Measurements from ENCODE around the gene CLP1. TPM values are rescaled to one million over a fixed set of nuclear protein-coding genes. Genes with fewer than 3 reads are reported as not detected.
"Not testable (repeated sequence)": the region's sequence is repeated elsewhere in the genome, so short reads cannot be mapped to it uniquely, and the experiment has no call there.

Gene CLP1
- total RNA-seq, 1 donor from 2014 or later, result 22.6 TPM

GRCh38 chr11:57663975-57664374 is 6.4 kb downstream of the CLP1 start:
- DNase-seq (ENCODE audit: low spot score), result no peak

DNA sequence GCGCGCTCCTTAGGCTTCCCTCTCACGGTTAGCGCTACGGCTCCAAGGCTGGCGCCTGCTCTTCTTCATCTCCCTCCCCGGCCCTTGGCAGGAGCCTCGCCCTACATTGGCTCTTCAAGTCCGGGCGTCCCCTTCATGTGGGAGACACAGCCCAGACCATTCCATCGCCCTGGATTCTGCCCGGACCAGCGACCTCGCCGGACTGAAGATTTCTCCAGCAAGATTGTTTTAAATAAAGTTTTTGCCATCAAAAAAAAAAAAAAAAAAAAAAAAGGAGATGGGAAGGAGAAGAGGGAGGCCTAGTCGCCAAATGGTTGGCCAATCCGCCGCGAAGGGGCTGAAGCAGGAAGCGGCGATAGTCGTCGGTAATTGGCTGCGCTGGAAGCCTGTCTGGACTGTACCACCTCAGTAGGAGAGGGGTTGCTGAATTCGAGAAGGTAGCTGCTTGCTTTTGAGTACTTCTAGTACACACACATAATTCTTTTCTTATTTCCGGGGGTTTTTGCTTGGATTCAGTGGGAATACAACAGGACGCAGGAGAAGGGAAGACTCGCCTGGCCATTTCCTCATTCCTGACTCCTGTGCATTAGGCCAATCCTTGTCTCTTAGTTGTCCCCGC is 9.7 kb downstream of the CLP1 start:
- DNase-seq (ENCODE audit: low spot score), result peak; percentile 99

DNA sequence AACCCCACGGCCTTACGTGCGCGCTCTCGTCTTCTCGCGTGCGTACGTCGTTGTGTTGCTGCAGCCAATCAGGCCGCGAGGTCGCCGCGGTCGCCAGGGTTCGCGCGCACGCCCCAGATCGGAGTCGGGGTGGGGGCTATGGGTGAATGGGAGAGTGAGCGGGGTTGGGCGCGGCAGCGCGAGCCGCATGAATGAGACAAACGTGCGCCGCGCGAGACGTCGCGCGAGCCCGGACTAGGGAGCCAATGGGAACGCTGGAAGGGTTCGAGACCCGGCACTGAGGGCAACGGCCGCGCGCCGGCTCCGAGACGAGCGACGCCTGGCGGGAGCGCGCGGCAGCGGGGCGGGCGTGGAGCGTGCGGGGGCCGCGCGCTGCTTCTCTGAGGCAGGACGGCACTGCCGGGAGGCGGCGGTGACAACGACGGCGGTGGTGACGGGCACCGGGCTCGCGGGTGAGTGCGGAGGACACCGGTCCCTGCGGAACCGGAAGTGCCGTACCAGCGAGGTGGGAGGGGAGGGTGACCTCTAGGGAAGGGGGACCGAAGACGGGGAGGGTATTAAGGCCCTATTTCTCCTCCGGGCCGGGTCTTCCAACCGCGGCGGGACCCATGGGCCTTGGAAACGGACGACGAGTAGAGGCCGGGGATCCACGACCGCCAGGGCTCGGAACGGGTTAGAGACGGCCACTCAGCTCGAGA is 10.3 kb downstream of the CLP1 start, which contains the start of gene ZDHHC5:
Gene ZDHHC5, plus strand, starts transcription at position 379 of the 698 bp plus-strand sequence. CDS start 4,977 bp downstream, outside the sequence.
- DNase-seq (ENCODE audit: low spot score), result peak; percentile 99

DNA sequence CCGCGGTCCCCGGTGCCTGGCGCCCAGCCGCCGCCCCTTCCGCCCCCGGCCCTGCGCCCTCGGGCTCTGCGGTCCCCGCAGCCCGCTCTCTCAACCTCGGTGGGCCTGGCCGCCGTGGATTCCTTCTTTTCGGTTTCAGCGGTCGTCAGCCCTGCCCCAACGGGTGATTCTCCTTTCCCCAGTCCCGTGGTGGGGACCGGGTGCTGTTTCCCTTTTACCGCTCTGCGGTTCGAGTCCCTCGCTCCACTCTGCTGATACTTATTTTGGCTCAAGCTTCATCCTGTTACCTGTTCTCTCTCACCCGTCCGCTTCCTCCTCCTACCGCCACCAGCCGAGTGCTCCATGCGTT is 10.8 kb downstream of the CLP1 start:
- DNase-seq (ENCODE audit: low spot score), result peak; percentile 20

DNA sequence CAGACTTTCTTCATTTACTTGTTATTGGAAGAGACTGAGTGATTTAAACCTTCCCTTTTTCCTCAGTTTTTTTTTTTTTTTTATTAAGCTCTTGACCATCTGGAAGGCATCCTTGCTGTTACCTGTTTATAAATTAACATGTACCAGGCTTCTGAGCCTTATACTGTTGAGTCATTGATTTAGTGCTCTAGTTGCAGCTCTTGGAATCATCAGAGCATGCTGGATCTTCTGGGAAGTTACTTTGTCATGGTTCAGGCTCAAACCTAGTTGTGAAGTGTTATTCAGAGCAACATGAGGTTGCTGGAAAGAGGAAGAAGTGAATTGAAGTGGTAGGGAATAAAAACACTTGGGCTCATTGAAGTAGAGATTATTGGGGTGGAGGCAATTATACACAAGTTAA is 16.7 kb downstream of the CLP1 start:
- DNase-seq (ENCODE audit: low spot score), result no peak

DNA sequence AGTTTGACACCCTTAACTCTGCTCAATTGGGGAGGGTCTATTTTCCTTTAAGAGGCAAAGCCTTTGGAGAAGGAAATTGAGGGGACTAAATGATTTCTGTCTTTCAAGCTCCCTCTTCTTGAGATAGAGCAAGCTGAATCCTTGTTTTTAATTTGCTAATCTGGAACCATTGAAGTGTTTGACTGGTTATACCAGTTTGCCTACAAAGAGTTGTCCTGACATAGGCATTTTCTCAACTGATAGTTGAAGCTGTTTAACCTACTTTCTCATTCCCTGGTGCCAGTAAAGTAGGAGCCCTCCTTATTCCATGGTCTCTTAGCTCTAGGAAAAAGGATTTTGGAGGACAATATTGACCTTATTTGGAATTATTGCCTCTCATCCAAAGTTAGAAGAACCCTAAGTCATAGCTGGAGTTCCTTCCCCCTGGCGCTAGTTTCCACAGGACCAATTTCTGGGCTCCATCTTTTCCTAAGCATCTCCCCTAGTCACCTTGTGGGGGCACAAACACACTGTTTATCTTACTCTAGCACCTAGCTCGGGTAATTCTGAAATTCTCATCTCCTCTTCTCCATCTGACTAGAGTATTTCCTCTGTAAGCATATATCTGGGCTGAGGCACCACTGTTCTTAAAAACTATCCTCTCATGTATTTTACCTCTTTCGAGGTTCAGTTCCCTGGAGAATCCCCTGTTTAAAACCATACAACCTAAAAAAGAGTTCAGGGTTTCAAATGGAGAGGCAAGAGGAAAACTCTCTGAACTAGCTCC is 17.8 kb downstream of the CLP1 start:
- DNase-seq (ENCODE audit: low spot score), result peak; percentile 35

- no peak for DNase-seq (ENCODE audit: low spot score)
Observed at GRCh38 chr11:57679396-57679795, 21.8 kb downstream of the CLP1 start.

DNA sequence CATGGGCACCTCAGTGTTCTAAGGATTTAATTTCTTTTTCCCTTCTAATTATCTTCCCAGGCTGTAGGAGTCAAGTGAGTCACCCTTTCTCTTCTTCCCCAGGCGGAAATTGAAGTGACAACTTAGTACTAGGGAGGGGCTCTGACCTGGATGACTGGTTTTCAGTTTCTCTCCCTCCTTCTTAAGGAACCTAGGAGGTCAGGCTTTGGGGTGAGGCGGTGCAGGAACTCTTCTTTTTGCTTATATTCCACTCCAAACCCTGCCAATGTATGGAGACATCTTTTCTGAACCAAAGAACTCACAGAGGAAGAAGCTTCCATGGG is 23.0 kb downstream of the CLP1 start:
- no peak for DNase-seq (ENCODE audit: low spot score)

DNA sequence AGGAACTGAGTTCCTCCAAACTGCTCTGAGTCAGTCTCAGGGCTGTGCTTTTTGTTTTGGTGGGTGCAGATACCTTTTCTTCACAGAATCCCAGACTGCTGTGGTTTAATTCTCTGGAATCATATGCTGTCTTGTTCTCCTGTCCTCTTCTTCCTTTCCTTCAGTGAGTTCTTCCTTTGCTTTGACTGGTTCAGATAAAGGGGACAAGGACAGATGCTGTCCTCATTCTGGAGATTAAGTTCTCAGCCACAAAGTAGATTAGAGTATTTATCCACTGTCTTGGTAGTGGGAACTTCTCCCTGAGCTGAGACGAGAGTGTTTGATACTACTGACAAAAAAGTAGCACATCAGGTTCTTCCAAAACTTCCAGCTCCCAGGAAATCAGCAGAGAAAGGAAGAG is 23.6 kb downstream of the CLP1 start:
- no peak for DNase-seq (ENCODE audit: low spot score)

- DNase-seq (ENCODE audit: low spot score), result not testable (repeated sequence)
Observed at GRCh38 chr11:57690474-57690873, 32.9 kb downstream of the CLP1 start.

DNA sequence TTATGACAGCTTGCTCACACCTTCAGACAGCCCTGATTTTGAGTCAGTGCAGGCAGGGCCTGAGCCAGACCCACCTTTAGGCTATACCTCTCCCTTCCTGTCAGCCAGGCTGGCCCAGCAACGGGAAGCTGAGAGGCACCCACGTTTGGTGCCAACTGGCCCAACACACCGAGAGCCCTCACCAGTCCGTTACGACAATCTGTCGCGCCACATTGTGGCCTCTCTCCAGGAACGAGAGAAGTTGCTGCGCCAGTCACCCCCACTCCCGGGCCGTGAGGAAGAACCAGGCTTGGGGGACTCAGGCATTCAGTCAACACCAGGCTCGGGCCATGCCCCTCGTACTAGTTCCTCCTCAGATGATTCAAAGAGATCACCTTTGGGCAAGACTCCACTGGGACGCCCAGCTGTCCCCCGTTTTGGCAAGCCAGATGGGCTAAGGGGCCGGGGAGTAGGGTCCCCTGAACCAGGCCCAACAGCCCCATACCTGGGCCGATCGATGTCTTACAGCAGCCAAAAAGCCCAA is 41.3 kb downstream of the CLP1 start:
- no peak for DNase-seq (ENCODE audit: low spot score)

GRCh38 chr11:57699813-57700212 is 42.3 kb downstream of the CLP1 start:
- no peak for DNase-seq (ENCODE audit: low spot score)

DNA sequence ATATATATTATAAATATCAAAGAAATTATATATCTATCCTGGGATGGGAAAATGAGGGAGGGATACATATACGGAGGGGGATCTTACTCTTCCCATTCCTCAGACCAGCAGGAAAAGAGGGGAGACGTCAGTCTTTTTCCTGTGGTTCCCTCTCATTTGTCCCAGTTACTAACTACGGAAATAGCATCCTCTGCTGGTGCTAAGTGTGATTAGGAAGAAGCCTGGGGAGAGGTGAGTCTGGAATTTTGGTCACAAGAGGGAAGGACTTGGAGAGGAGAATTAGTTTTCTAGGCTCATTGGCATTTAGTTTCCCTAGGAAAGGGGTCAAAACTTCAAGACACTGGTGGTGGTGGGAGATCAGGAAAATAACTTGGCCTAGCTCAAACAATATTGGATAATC is 42.9 kb downstream of the CLP1 start:
- DNase-seq (ENCODE audit: low spot score), result no peak

DNA sequence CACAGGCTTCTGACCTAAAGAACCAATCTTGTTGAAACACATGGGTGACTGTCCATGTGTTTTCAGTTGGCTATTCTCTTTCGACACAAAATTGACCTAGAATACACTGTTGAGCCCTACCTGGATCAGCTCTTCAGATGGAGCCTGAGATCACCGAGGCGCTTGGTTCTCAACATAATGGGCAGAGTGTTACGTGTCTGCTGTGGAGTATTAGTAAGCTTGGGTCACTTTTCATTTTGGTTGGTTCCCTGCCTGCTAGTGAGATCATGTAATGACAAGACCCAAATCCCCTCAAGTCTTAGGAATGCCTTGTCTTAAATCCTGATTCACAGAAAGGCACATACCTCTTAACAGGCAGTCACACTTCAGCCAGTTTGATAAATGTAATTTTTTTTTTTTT is 45.8 kb downstream of the CLP1 start:
- no peak for DNase-seq (ENCODE audit: low spot score)

DNA sequence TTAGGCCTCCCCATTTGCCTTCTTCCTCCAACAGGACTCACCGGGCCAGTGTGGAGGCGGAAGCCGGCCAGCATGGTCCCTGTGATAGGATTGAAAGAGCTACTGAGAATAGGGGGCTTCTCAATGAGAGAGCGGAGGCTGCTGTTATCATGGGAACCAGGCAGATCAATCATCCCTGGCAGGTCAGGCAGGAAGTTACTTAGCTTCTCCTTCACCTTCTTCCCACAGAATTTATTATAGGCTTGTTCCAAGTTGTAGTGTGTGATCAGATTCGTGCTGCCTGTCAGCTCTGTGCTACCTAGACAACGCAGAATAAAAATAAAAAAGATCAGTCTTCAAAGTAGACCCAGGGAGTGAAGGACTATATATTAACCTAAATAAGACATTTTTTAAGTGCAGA is 47.4 kb downstream of the CLP1 start:
- no peak for DNase-seq (ENCODE audit: low spot score)

DNA sequence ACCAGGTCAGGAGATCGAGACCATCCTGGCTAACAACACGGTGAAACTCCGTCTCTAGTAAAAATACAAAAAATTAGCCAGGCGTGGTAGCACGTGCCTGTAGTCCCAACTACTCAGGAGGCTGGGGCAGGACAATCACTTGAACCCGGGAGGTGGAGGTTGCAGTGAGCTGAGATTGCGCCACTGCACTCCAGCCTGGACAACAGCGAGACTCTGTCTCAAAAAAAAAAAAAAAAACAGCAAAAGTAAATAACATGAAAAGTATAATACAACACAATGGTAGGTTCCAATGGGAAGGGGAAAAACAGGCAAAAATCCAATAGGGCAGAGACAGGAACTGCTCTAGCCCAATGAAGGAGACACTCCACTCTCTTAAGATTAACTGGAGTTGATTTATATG is 47.9 kb downstream of the CLP1 start:
- DNase-seq (ENCODE audit: low spot score), result not testable (repeated sequence)

GRCh38 chr11:57709802-57710367 is 52.3 kb downstream of the CLP1 start:
- no peak for DNase-seq (ENCODE audit: low spot score)

Other genes with a start within 250 kb of the CLP1 start
- 57.5 TPM for gene SLC43A3, start 230.6 kb upstream of the CLP1 start, total RNA-seq (ENCODE audit: insufficient read depth, low replicate concordance)
- gene RTN4RL2, start 197.2 kb upstream of the CLP1 start, total RNA-seq (ENCODE audit: insufficient read depth, low replicate concordance), result not detected
- gene SLC43A1, start 142.1 kb upstream of the CLP1 start, total RNA-seq (ENCODE audit: insufficient read depth, low replicate concordance), result 12.5 TPM
- 7.0 TPM for gene TIMM10, start 127.0 kb upstream of the CLP1 start, total RNA-seq (ENCODE audit: insufficient read depth, low replicate concordance)
- not detected for gene SMTNL1, start 120.2 kb upstream of the CLP1 start, total RNA-seq (ENCODE audit: insufficient read depth, low replicate concordance)
- 26.5 TPM for gene UBE2L6, start 90.1 kb upstream of the CLP1 start, total RNA-seq (ENCODE audit: insufficient read depth, low replicate concordance)
- gene SERPING1, start 60.1 kb upstream of the CLP1 start, total RNA-seq (ENCODE audit: insufficient read depth, low replicate concordance), result 31.8 TPM
- 3.4 TPM for gene YPEL4, start 7.8 kb upstream of the CLP1 start, total RNA-seq (ENCODE audit: insufficient read depth, low replicate concordance)
- gene ZDHHC5, start 10.4 kb downstream of the CLP1 start, total RNA-seq (ENCODE audit: insufficient read depth, low replicate concordance), result 20.5 TPM
- gene MED19, start 54.5 kb downstream of the CLP1 start, total RNA-seq (ENCODE audit: insufficient read depth, low replicate concordance), result 13.5 TPM
- 32.7 TPM for gene TMX2, start 54.8 kb downstream of the CLP1 start, total RNA-seq (ENCODE audit: insufficient read depth, low replicate concordance)
- gene SELENOH, start 83.7 kb downstream of the CLP1 start, total RNA-seq (ENCODE audit: insufficient read depth, low replicate concordance), result 78.7 TPM
- 3.1 TPM for gene BTBD18, start 94.1 kb downstream of the CLP1 start, total RNA-seq (ENCODE audit: insufficient read depth, low replicate concordance)
- gene CTNND1, start 104.0 kb downstream of the CLP1 start, total RNA-seq (ENCODE audit: insufficient read depth, low replicate concordance), result 180 TPM

Measured in umbilical cord (tissue), 2 donors.